Vagina (tissue), 2 donors: ENCODE data around the gene PPFIBP2.

Experiments used
- POLR2A ChIP-seq, 2 donors: fragments of 450-650 bp; IDR thresholded peaks; one replicate each; pipeline ENCODE4 v1.6.1; 2017; ENCODE audit warnings: antibody characterized with exemption in 2 of 2, mild to moderate bottlenecking in 2 of 2, moderate library complexity in 2 of 2
- TF ChIP-seq, protein P1 (sequence below), 3 experiments: fragments of 450-650 bp in 2 of 3; fragments of 200-600 bp in 1 of 3; sonication (generic) in 1 of 3; IDR thresholded peaks; one replicate each; pipeline ENCODE4 v1.5.1; 2017 to 2019; ENCODE audit warnings: antibody characterized with exemption in 3 of 3, mild to moderate bottlenecking in 2 of 3, moderate library complexity in 2 of 3

GRCh38 chr11:7490054-7490453 lies 23.7 kb upstream of the PPFIBP2 start:
- TF ChIP-seq POLR2A (IDR thresholded peaks at IDR 0.05) = no peak
- TF ChIP-seq, protein P1, sequence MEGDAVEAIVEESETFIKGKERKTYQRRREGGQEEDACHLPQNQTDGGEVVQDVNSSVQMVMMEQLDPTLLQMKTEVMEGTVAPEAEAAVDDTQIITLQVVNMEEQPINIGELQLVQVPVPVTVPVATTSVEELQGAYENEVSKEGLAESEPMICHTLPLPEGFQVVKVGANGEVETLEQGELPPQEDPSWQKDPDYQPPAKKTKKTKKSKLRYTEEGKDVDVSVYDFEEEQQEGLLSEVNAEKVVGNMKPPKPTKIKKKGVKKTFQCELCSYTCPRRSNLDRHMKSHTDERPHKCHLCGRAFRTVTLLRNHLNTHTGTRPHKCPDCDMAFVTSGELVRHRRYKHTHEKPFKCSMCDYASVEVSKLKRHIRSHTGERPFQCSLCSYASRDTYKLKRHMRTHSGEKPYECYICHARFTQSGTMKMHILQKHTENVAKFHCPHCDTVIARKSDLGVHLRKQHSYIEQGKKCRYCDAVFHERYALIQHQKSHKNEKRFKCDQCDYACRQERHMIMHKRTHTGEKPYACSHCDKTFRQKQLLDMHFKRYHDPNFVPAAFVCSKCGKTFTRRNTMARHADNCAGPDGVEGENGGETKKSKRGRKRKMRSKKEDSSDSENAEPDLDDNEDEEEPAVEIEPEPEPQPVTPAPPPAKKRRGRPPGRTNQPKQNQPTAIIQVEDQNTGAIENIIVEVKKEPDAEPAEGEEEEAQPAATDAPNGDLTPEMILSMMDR (IDR thresholded peaks at IDR 0.05) = no peak
